Muscle layer of duodenum (tissue), 2 donors: ENCODE results near the gene EVI5L.

Experiments
- H3K27ac ChIP-seq: one replicate; pipeline ENCODE4 v1.7.0; 2013; ENCODE audit warnings: mild to moderate bottlenecking, low read length
- H3K27me3 ChIP-seq: one replicate; pipeline ENCODE4 v1.7.0; 2013; ENCODE audit warnings: low read depth, mild to moderate bottlenecking, control low read depth, low read length
- H3K36me3 ChIP-seq, 2 donors: one replicate each; pipeline ENCODE4 v1.7.0; 2013; ENCODE audit warnings: low read length in 2 of 2, control low read depth in 1 of 2, mild to moderate bottlenecking in 1 of 2; ENCODE audit not compliant: insufficient read depth in 2 of 2, control insufficient read depth in 1 of 2
- H3K4me1 ChIP-seq, 2 donors: one replicate each; pipeline ENCODE4 v1.7.0; 2013; ENCODE audit warnings: low read length in 2 of 2, mild to moderate bottlenecking in 2 of 2, control low read depth in 1 of 2, moderate library complexity in 1 of 2; ENCODE audit not compliant: insufficient read depth in 2 of 2, control insufficient read depth in 1 of 2
- H3K4me3 ChIP-seq, 2 donors: one replicate each; pipeline ENCODE4 v1.7.0; 2013; ENCODE audit warnings: low read length in 2 of 2, low read depth in 1 of 2, mild to moderate bottlenecking in 1 of 2
- H3K9me3 ChIP-seq, 2 donors: one replicate each; pipeline ENCODE4 v1.7.0; 2013; ENCODE audit warnings: low read length in 2 of 2, control low read depth in 1 of 2, mild to moderate bottlenecking in 1 of 2; ENCODE audit not compliant: control insufficient read depth in 1 of 2
- donor health status: healthy.

The EVI5L gene

GRCh38 chr19:7912697-7913564, 82.9 kb downstream of the EVI5L start:
- peaks cover 19% of the 10 kb centered on the region for H3K27me3 ChIP-seq
- H3K9me3 ChIP-seq, result no peaks in the 10 kb centered on the region
- H3K4me3 ChIP-seq, result no peak overlapping the region
- peaks cover 0 to 24% of the 10 kb centered on the region in 2 donors for H3K4me1 ChIP-seq
- no peak overlapping the region for H3K27ac ChIP-seq
- H3K36me3 ChIP-seq, result peaks cover 3 to 42% of the 10 kb centered on the region in 2 donors

- Histone ChIP-seq H3K36me3 (peaks cover 3 to 42% of the 10 kb centered on the region in 2 donors), H3K27me3 (peaks cover 27% of the 10 kb centered on the region), H3K9me3 (no peaks in the 10 kb centered on the region), H3K4me3 (no peak overlapping the region), H3K27ac (no peak overlapping the region), H3K4me1 (peaks cover 0 to 28% of the 10 kb centered on the region in 2 donors)
Observed at GRCh38 chr19:7913652-7914051, 83.6 kb downstream of the EVI5L start.

- H3K27me3 ChIP-seq, result peaks cover 29% of the 10 kb centered on the region
- peaks cover 0 to 32% of the 10 kb centered on the region in 2 donors for H3K4me1 ChIP-seq
- H3K27ac ChIP-seq, result no peak overlapping the region
- no peak overlapping the region for H3K4me3 ChIP-seq
- H3K9me3 ChIP-seq, result no peaks in the 10 kb centered on the region
- H3K36me3 ChIP-seq, result peaks cover 3 to 39% of the 10 kb centered on the region in 2 donors
Observed at GRCh38 chr19:7914099-7914498, 84.1 kb downstream of the EVI5L start.
